Lower leg skin (tissue), 4 donors: ENCODE results near the gene CSMD2. TPM values are rescaled to one million over a fixed set of nuclear protein-coding genes. Genes with fewer than 3 reads are reported as not detected.

Experiments used
- DNase-seq, 2 donors: peaks; one replicate each; pipeline ENCODE4 v3.0.0-alpha.2; 2019; ENCODE audit warnings: low spot score in 2 of 2
- H3K4me3 ChIP-seq: fragments of 200-600 bp; sonication (generic); 2 replicates; pipeline ENCODE4 v1.5.1; 2017; ENCODE audit warnings: mild to moderate bottlenecking, low read depth; ENCODE audit not compliant: poor library complexity, severe bottlenecking
- POLR2A ChIP-seq, 2 donors: fragments of 450-650 bp; IDR thresholded peaks; one replicate each; pipeline ENCODE4 v1.6.1; 2016 to 2017; ENCODE audit warnings: antibody characterized with exemption in 2 of 2, mild to moderate bottlenecking in 1 of 2, moderate library complexity in 1 of 2
- WGBS, 2 donors: methylation state at CpG; one replicate each; pipeline ENCODE4 v1.1.5; 2018; 5-methylcytosine and 5-hydroxymethylcytosine counted together
- intact Hi-C: fragments of 100-400 bp; cut with DNase I; formaldehyde crosslinking; loops from one replicate; pipeline ENCODE4 v1.15.0; 2023; ENCODE audit warnings: low total_unique reads
- total RNA-seq, 4 donors: library from RNA; depleted of rRNA; stranded (reverse); fragments of >200 nt; gene quantifications; one replicate each; pipeline ENCODE4 v1.1.0, GENCODE V29; 2016
- TF ChIP-seq, protein P1 (sequence below), 3 donors: fragments of 450-650 bp; IDR thresholded peaks; one replicate each; pipeline ENCODE4 v1.5.1; 2016; ENCODE audit warnings: antibody characterized with exemption in 3 of 3, mild to moderate bottlenecking in 3 of 3, moderate library complexity in 2 of 3

The CSMD2 gene
- total RNA-seq, 4 donors from 2014 or later, result 0.11 to 1.0 TPM; not detected in 2

GRCh38 chr1:33599516-33600115 is 565.4 kb downstream of the CSMD2 start:
- no peak for DNase-seq
- WGBS, 2 donors, result 79 to 86% methylated on average over 7 of the region's 7 CpGs
- no peak overlapping the region for H3K4me3 ChIP-seq
- TF ChIP-seq, protein P1, sequence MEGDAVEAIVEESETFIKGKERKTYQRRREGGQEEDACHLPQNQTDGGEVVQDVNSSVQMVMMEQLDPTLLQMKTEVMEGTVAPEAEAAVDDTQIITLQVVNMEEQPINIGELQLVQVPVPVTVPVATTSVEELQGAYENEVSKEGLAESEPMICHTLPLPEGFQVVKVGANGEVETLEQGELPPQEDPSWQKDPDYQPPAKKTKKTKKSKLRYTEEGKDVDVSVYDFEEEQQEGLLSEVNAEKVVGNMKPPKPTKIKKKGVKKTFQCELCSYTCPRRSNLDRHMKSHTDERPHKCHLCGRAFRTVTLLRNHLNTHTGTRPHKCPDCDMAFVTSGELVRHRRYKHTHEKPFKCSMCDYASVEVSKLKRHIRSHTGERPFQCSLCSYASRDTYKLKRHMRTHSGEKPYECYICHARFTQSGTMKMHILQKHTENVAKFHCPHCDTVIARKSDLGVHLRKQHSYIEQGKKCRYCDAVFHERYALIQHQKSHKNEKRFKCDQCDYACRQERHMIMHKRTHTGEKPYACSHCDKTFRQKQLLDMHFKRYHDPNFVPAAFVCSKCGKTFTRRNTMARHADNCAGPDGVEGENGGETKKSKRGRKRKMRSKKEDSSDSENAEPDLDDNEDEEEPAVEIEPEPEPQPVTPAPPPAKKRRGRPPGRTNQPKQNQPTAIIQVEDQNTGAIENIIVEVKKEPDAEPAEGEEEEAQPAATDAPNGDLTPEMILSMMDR (IDR thresholded peaks at IDR 0.05), result no peak
- no peak for TF ChIP-seq POLR2A (IDR thresholded peaks at IDR 0.05)
- intact Hi-C loops, result no loop called here

GRCh38 chr1:33588726-33589125 is 576.3 kb downstream of the CSMD2 start:
- H3K4me3 ChIP-seq, result no peak overlapping the region
- 89 to 92% methylated on average over 7 of the region's 7 CpGs for WGBS, 2 donors
- no peak for DNase-seq
- no peak for TF ChIP-seq POLR2A (IDR thresholded peaks at IDR 0.05)
- TF ChIP-seq, protein P1 (IDR thresholded peaks at IDR 0.05), result no peak
- intact Hi-C loops, result no loop called here

GRCh38 chr1:33586795-33587194 is 578.2 kb downstream of the CSMD2 start:
- WGBS, 2 donors, result 89 to 91% methylated on average over 5 of the region's 5 CpGs
- TF ChIP-seq, protein P1 (IDR thresholded peaks at IDR 0.05), result no peak
- no peak for TF ChIP-seq POLR2A (IDR thresholded peaks at IDR 0.05)
- H3K4me3 ChIP-seq, result no peak overlapping the region
- intact Hi-C loops, result no loop called here
- DNase-seq, result no peak

GRCh38 chr1:33586106-33586505 is 578.9 kb downstream of the CSMD2 start:
- intact Hi-C loops, result no loop called here
- H3K4me3 ChIP-seq, result no peak overlapping the region
- TF ChIP-seq, protein P1 (IDR thresholded peaks at IDR 0.05), result no peak
- 99% methylated on average over 4 of the region's 4 CpGs for WGBS, 2 donors
- DNase-seq, result no peak

DNA sequence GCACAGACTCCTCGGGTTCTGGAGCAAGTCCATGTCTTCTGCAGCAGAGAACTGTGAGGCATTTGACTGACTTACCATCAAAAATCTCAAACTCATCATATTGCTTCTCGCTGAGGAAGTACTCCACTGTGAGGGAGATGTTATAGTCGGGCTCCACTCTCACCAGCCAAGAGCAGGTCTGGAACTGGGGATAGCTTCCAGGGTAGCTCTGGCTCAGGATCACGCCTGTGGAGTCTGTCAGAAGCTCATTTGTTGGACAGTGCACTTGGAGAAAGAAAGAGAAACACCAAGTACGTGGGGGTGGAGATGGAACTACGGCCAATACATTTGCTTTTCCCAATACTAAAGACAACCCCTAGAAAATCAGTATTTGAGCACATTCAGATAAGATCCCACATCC is 581.5 kb downstream of the CSMD2 start:
- intact Hi-C loops, result no loop called here
- DNase-seq, result no peak
- H3K4me3 ChIP-seq, result no peak overlapping the region
- 75 to 78% methylated on average over 6 of the region's 6 CpGs for WGBS, 2 donors
- TF ChIP-seq, protein P1 (IDR thresholded peaks at IDR 0.05), result no peak
- no peak for TF ChIP-seq POLR2A (IDR thresholded peaks at IDR 0.05)
